Upper lobe of left lung (tissue), 4 donors: ENCODE data around the gene SLCO3A1.

ENCODE experiments used
- POLR2AphosphoS5 ChIP-seq, 2 donors: sonication (generic); formaldehyde crosslinking; IDR thresholded peaks; one replicate each; pipeline ENCODE4 v1.5.1; 2017; ENCODE audit warnings: antibody characterized with exemption in 2 of 2
- TF ChIP-seq, protein P1 (sequence below), 6 experiments: fragments of 450-650 bp in 4 of 6; fragments of 200-600 bp in 2 of 6; sonication (generic) in 2 of 6; IDR thresholded peaks; one replicate each; pipeline ENCODE4 v1.5.1; 2016 to 2019; ENCODE audit warnings: antibody characterized with exemption in 6 of 6

GRCh38 chr15:91857772-91858171, 4.3 kb downstream of the SLCO3A1 start:
- TF ChIP-seq, protein P1, sequence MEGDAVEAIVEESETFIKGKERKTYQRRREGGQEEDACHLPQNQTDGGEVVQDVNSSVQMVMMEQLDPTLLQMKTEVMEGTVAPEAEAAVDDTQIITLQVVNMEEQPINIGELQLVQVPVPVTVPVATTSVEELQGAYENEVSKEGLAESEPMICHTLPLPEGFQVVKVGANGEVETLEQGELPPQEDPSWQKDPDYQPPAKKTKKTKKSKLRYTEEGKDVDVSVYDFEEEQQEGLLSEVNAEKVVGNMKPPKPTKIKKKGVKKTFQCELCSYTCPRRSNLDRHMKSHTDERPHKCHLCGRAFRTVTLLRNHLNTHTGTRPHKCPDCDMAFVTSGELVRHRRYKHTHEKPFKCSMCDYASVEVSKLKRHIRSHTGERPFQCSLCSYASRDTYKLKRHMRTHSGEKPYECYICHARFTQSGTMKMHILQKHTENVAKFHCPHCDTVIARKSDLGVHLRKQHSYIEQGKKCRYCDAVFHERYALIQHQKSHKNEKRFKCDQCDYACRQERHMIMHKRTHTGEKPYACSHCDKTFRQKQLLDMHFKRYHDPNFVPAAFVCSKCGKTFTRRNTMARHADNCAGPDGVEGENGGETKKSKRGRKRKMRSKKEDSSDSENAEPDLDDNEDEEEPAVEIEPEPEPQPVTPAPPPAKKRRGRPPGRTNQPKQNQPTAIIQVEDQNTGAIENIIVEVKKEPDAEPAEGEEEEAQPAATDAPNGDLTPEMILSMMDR (IDR thresholded peaks at IDR 0.05): no peak
- TF ChIP-seq POLR2AphosphoS5 (IDR thresholded peaks at IDR 0.05): no peak
